ENCODE results near the gene RHOT2. TPM values are rescaled to one million over a fixed set of nuclear protein-coding genes. Genes with fewer than 3 reads are reported as not detected.

Gene RHOT2
- total RNA-seq, 4 donors from 2014 or later = 36.1 to 86.7 (median 58.7) TPM

- H3K4me3 ChIP-seq (ENCODE audit: low read depth, poor library complexity, severe bottlenecking) = peak overlapping the region; percentile 80
- DNase-seq (ENCODE audit: low spot score in 2 of 2) = no peak
- no peak for TF ChIP-seq POLR2A (IDR thresholded peaks at IDR 0.05)
- TF ChIP-seq, protein P1, sequence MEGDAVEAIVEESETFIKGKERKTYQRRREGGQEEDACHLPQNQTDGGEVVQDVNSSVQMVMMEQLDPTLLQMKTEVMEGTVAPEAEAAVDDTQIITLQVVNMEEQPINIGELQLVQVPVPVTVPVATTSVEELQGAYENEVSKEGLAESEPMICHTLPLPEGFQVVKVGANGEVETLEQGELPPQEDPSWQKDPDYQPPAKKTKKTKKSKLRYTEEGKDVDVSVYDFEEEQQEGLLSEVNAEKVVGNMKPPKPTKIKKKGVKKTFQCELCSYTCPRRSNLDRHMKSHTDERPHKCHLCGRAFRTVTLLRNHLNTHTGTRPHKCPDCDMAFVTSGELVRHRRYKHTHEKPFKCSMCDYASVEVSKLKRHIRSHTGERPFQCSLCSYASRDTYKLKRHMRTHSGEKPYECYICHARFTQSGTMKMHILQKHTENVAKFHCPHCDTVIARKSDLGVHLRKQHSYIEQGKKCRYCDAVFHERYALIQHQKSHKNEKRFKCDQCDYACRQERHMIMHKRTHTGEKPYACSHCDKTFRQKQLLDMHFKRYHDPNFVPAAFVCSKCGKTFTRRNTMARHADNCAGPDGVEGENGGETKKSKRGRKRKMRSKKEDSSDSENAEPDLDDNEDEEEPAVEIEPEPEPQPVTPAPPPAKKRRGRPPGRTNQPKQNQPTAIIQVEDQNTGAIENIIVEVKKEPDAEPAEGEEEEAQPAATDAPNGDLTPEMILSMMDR (IDR thresholded peaks at IDR 0.05) = no peak
- intact Hi-C loops (cut with DNase I; ENCODE audit: low total_unique reads) = no loop called here
- 0 to 5% methylated on average over 34 to 39 of the region's 55 CpGs for WGBS, 2 donors
These were observed 32.2 kb upstream of the RHOT2 start for GRCh38 chr16:635573-636205.

- WGBS, 2 donors = 0 to 1% methylated on average over 44 to 57 of the region's 91 CpGs
- H3K4me3 ChIP-seq (ENCODE audit: low read depth, poor library complexity, severe bottlenecking) = peak within 1 kb of the TSS; percentile 80
- TF ChIP-seq, protein P1 (IDR thresholded peaks at IDR 0.05) = no peak
- no peak for TF ChIP-seq POLR2A (IDR thresholded peaks at IDR 0.05)
- peak; percentile 93 to 99 for DNase-seq (ENCODE audit: low spot score in 2 of 2)
- intact Hi-C loops (cut with DNase I; ENCODE audit: low total_unique reads) = no loop called here
These were observed 31.5 kb upstream of the RHOT2 start, which contains the start of gene METTL26 for GRCh38 chr16:636206-637080. Gene METTL26, minus strand, starts transcription at chr16:636305. Its CDS starts 15 bp downstream, at chr16:636290.

- intact Hi-C loops (cut with DNase I; ENCODE audit: low total_unique reads) = no loop called here
- peak overlapping the region; percentile 80 for H3K4me3 ChIP-seq (ENCODE audit: low read depth, poor library complexity, severe bottlenecking)
- DNase-seq (ENCODE audit: low spot score in 2 of 2) = peak; percentile 79 to 97
- WGBS, 2 donors = 22 to 38% methylated on average over 21 to 37 of the region's 53 CpGs
- TF ChIP-seq POLR2A (IDR thresholded peaks at IDR 0.05) = no peak
- TF ChIP-seq, protein P1 (IDR thresholded peaks at IDR 0.05) = no peak
These were observed 30.6 kb upstream of the RHOT2 start for GRCh38 chr16:637081-638018.

DNA sequence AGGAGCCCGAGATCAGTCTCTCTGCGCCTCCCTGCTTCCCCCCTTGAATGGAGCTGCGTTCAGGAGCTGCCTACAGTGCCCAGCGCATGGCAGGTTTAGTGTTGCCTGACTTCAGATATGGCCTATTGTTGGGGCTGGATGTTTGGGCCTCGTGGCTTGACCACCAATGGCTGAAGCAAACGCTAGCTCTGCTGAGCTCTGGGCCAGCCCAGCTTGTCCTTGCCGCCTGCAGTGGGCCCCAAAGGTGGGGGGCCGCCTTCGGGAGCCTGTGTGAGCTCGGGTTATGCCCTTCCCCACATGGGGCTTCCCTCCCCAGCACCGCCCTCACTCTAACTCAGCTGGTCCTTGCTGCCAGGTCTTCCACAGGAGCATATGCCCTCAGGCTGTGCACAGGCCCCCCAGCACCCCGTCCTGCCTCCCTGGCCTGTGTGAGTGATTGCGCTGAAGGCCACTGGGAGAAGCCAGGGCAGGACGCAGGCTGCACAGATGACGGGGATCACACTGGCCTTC lies 29.8 kb upstream of the RHOT2 start:
- no peak for DNase-seq (ENCODE audit: low spot score in 2 of 2)
- no peak overlapping the region for H3K4me3 ChIP-seq (ENCODE audit: low read depth, poor library complexity, severe bottlenecking)
- 87% methylated on average over 13 to 15 of the region's 15 CpGs for WGBS, 2 donors
- intact Hi-C loops (cut with DNase I; ENCODE audit: low total_unique reads) = no loop called here
- TF ChIP-seq, protein P1 (IDR thresholded peaks at IDR 0.05) = no peak
- TF ChIP-seq POLR2A (IDR thresholded peaks at IDR 0.05) = no peak

- TF ChIP-seq, protein P1 (IDR thresholded peaks at IDR 0.05) = no peak
- no peak for TF ChIP-seq POLR2A (IDR thresholded peaks at IDR 0.05)
- 78 to 85% methylated on average over 9 of the region's 9 CpGs for WGBS, 2 donors
- H3K4me3 ChIP-seq (ENCODE audit: low read depth, poor library complexity, severe bottlenecking) = no peak overlapping the region
- intact Hi-C loops (cut with DNase I; ENCODE audit: low total_unique reads) = no loop called here
- DNase-seq (ENCODE audit: low spot score in 2 of 2) = no peak
These were observed 29.1 kb upstream of the RHOT2 start for GRCh38 chr16:638836-639235.

All from lower leg skin (tissue), 4 donors.